Liver (tissue), 9 donors: ENCODE data around the gene TMEM115. TPM values are rescaled to one million over a fixed set of nuclear protein-coding genes. Genes with fewer than 3 reads are reported as not detected.

Experiments
- DNase-seq: peaks from one replicate; pipeline ENCODE4 v3.0.0-alpha.2; 2017; ENCODE audit warnings: low spot score
- H3K27ac ChIP-seq, 2 donors: one replicate each; pipeline ENCODE4 v1.7.0; 2013; ENCODE audit warnings: inconsistent platforms in 2 of 2, low read length in 2 of 2, control low read depth in 1 of 2, low read depth in 1 of 2, mild to moderate bottlenecking in 1 of 2
- H3K27me3 ChIP-seq, 4 donors: one replicate each; pipeline versions ENCODE4 v1.6.1 to v1.7.0; 2013; ENCODE audit warnings: low read length in 3 of 4, inconsistent platforms in 1 of 4, mild to moderate bottlenecking in 1 of 4, moderate library complexity in 1 of 4; ENCODE audit not compliant: control insufficient read depth in 4 of 4, insufficient read depth in 4 of 4
- H3K36me3 ChIP-seq, 4 donors: one replicate each; pipeline versions ENCODE4 v1.6.1 to v1.7.0; 2013; ENCODE audit warnings: low read length in 3 of 4, mild to moderate bottlenecking in 3 of 4, low read depth in 1 of 4, moderate library complexity in 1 of 4; ENCODE audit not compliant: control insufficient read depth in 4 of 4, insufficient read depth in 3 of 4
- H3K4me1 ChIP-seq, 4 donors: one replicate each; pipeline versions ENCODE4 v1.6.1 to v1.7.0; 2013; ENCODE audit warnings: low read length in 3 of 4, mild to moderate bottlenecking in 3 of 4, moderate library complexity in 1 of 4; ENCODE audit not compliant: control insufficient read depth in 4 of 4, insufficient read depth in 4 of 4
- H3K4me3 ChIP-seq, 3 donors: one replicate each; pipeline versions ENCODE4 v1.6.1 to v1.7.0; 2013; ENCODE audit warnings: low read length in 3 of 3, control low read depth in 1 of 3, low read depth in 1 of 3, mild to moderate bottlenecking in 1 of 3
- H3K9ac ChIP-seq, 2 donors: one replicate each; pipeline ENCODE4 v1.7.0; 2013; ENCODE audit warnings: low read length in 2 of 2, mild to moderate bottlenecking in 2 of 2, moderate library complexity in 2 of 2, control low read depth in 1 of 2, low read depth in 1 of 2
- H3K9me3 ChIP-seq, 4 donors: one replicate each; pipeline versions ENCODE4 v1.6.1 to v1.7.0; 2013; ENCODE audit warnings: low read length in 3 of 4; ENCODE audit not compliant: control insufficient read depth in 4 of 4
- EGR1 ChIP-seq, 2 donors: IDR thresholded peaks; 2 replicates each; pipeline ENCODE4 v1.6.1; 2016 to 2018; ENCODE audit warnings: antibody characterized with exemption in 2 of 2, low read depth in 2 of 2
- FOXA1 ChIP-seq: IDR thresholded peaks from 2 replicates; pipeline ENCODE4 v1.6.1; 2016; ENCODE audit warnings: antibody characterized with exemption
- FOXA2 ChIP-seq: IDR thresholded peaks from 2 replicates; pipeline ENCODE4 v1.6.1; 2016; ENCODE audit warnings: antibody characterized with exemption
- GABPA ChIP-seq, 2 donors: IDR thresholded peaks in 1 of 2; conservative IDR thresholded peaks in 1 of 2; 2 replicates each; pipeline ENCODE4 v1.6.1; 2016; ENCODE audit warnings: antibody characterized with exemption in 2 of 2, mild to moderate bottlenecking in 1 of 2, moderate library complexity in 1 of 2
- HNF4A ChIP-seq, 2 donors: conservative IDR thresholded peaks; 2 replicates each; pipeline ENCODE4 v1.6.1; 2016; ENCODE audit warnings: antibody characterized with exemption in 2 of 2, mild to moderate bottlenecking in 2 of 2
- HNF4G ChIP-seq: IDR thresholded peaks from 2 replicates; pipeline ENCODE4 v1.6.1; 2016; ENCODE audit warnings: antibody characterized with exemption
- JUND ChIP-seq, 2 donors: IDR thresholded peaks; 2 replicates each; pipeline ENCODE4 v1.6.1; 2016; ENCODE audit warnings: antibody characterized with exemption in 2 of 2
- RAD21 ChIP-seq, 2 donors: IDR thresholded peaks; 2 replicates each; pipeline ENCODE4 v1.6.1; 2016; ENCODE audit warnings: antibody characterized with exemption in 2 of 2, mild to moderate bottlenecking in 2 of 2
- TAF1 ChIP-seq: conservative IDR thresholded peaks from 2 replicates; pipeline ENCODE4 v1.6.1; 2016; ENCODE audit warnings: antibody characterized with exemption, mild to moderate bottlenecking
- WGBS: extraction: QIAGEN DNeasy Blood & Tissue Kit; methylation state at CpG from one replicate; pipeline ENCODE4 v1.1.7; 2013; 5-methylcytosine and 5-hydroxymethylcytosine counted together
- polyA plus RNA-seq, 2 donors: library from polyadenylated mRNA; stranded (reverse) in 1 of 2; unstranded in 1 of 2; fragments of 200-250 nt in 1 of 2; fragments of >200 nt in 1 of 2; fragmentation: Nextera tagmentation in 1 of 2; extraction: Ambion mirVana in 1 of 2; gene quantifications; one replicate each; pipeline versions ENCODE4 v1.2.1 to v1.2.3, GENCODE V29; 2013 to 2015
- total RNA-seq, 2 donors: library from RNA; depleted of rRNA; stranded (reverse); fragments of >200 nt; gene quantifications; one replicate each; pipeline ENCODE4 v1.2.3, GENCODE V29; 2014
- TF ChIP-seq, protein P1 (sequence below): IDR thresholded peaks from 2 replicates; pipeline ENCODE4 v1.6.1; 2016; ENCODE audit warnings: antibody characterized with exemption
- TF ChIP-seq, protein P2 (sequence below): IDR thresholded peaks from 2 replicates; pipeline ENCODE4 v1.6.1; 2016; ENCODE audit warnings: antibody characterized with exemption
- TF ChIP-seq, protein P3 (sequence below): IDR thresholded peaks from 2 replicates; pipeline ENCODE4 v1.6.1; 2016; ENCODE audit warnings: antibody characterized with exemption
- TF ChIP-seq, protein P4 (sequence below): IDR thresholded peaks from 2 replicates; pipeline ENCODE4 v1.6.1; 2016; ENCODE audit warnings: antibody characterized with exemption, mild to moderate bottlenecking
- donor health status: healthy.
- donor health status: healthy.
- donor health status: healthy.
- donor health status: healthy.
- donor health status: healthy.

The TMEM115 gene
- total and polyA plus RNA-seq, 4 donors, result 18.6 to 23.0 (median 19.8) TPM

DNA sequence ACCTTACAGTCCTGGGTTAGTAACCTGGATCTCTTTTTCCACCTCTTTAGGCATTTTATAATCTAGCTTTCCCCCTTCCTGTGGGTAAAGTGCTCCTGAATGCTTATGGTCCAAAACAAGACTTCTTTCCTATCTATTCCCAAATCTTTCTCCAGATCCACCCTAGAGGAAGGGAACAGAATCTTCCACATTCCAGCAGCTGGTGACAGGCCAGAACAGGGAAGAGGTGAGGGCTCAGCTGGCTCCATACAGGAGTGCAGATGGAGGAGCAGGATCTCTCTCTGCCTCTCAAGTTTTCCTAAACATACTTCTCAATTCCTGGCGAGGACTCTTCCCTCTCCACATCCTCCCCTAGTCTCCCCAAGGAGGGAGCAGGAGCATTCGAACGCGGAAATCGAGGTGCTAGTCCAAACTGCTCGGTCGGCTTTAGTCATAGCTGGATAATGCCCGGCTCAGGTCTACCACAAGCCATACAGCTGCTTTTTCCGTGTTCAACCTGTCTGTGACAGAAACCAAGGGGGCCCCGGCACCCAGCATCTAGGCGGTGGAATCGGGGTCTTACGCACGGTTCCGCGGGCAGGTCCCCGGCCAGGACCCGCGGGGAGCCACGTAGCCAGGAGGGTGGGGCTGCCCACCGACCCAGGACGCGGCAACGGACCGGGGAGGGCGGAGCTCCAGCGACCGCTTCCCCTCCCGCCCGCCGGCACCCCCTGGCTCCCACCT lies 22.7 kb downstream of the TMEM115 start:
- peaks cover 8 to 44% (median 20%) of the 10 kb centered on the region in 4 donors for H3K4me1 ChIP-seq
- H3K9me3 ChIP-seq, result no peaks in the 10 kb centered on the region
- DNase-seq, result no peak
- peak overlapping the region; percentile 78 to 93 for H3K9ac ChIP-seq
- H3K27ac ChIP-seq, result peak overlapping the region; percentile 92 to 99
- H3K36me3 ChIP-seq, result peaks cover under 1 to 6% (median 4%) of the 10 kb centered on the region in 4 donors
- TF ChIP-seq JUND (IDR thresholded peaks at IDR 0.05), result no peak
- TF ChIP-seq GABPA (IDR thresholded peaks at IDR 0.05 in 1 of 2, conservative IDR thresholded peaks at IDR 0.05 in 1 of 2), result no peak
- no peak for TF ChIP-seq FOXA2
- under 1% methylated on average over 31 of the region's 31 CpGs for WGBS
- peak overlapping the region; percentile 70 to 94 (median 70) for H3K4me3 ChIP-seq
- H3K27me3 ChIP-seq, result no peaks in the 10 kb centered on the region

DNA sequence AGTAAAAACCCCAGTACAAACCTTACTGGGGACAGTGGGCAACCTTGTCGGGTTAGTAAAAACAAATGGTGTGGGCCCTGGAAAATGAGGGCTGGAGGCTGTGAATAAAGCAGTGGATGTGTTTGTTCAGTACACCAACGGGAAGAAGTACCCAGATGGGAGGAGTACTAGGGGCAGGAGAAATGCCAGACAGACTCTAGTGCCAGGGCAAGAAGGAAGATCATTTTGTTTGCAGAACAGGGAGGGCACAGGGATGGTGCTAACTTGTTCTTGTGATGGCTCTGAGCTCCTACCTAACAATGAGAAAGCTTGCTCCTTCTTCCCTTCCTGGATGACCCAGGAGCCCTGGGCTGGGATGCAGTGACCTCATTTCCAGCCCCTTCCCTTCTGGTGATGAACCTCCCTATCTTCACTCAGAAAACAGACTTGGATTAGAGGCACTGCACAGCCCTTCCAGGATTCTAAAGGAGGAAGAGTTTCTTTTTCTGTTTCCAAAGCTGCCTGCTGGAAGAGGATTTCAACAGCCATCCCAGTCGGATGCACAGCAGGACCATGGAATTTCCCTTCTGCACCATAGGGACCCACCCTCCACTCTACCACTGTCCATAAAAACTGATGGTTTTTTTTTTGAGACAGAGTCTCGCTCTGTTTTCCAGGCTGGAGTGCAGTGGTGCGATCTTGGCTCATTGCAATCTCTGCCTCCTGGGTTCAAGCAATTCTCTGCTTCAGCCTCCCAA lies 24.8 kb downstream of the TMEM115 start:
- Histone ChIP-seq H3K9me3 (no peaks in the 10 kb centered on the region), H3K27me3 (no peaks in the 10 kb centered on the region), H3K9ac (peak overlapping the region in 1 of 2 donors; percentile 24), H3K4me3 (no peak overlapping the region), H3K27ac (peak overlapping the region; percentile 40 to 56), H3K36me3 (peaks cover 4 to 27% (median 16%) of the 10 kb centered on the region in 4 donors), H3K4me1 (peaks cover 6 to 39% (median 20%) of the 10 kb centered on the region in 4 donors)
- WGBS, result 67% methylated on average over 5 of the region's 5 CpGs
- no peak for DNase-seq
- TF ChIP-seq HNF4G (no peak), RAD21 (IDR thresholded peaks at IDR 0.05) (no peak), JUND (IDR thresholded peaks at IDR 0.05) (no peak), GABPA (IDR thresholded peaks at IDR 0.05 in 1 of 2, conservative IDR thresholded peaks at IDR 0.05 in 1 of 2) (no peak), EGR1 (IDR thresholded peaks at IDR 0.05; ENCODE audit: low read depth in 2 of 2) (no peak), FOXA1 (no peak), TAF1 (no peak), HNF4A (conservative IDR thresholded peaks at IDR 0.05) (no peak)
- TF ChIP-seq, protein P1, sequence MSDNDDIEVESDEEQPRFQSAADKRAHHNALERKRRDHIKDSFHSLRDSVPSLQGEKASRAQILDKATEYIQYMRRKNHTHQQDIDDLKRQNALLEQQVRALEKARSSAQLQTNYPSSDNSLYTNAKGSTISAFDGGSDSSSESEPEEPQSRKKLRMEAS, result no peak
- TF ChIP-seq, protein P2, sequence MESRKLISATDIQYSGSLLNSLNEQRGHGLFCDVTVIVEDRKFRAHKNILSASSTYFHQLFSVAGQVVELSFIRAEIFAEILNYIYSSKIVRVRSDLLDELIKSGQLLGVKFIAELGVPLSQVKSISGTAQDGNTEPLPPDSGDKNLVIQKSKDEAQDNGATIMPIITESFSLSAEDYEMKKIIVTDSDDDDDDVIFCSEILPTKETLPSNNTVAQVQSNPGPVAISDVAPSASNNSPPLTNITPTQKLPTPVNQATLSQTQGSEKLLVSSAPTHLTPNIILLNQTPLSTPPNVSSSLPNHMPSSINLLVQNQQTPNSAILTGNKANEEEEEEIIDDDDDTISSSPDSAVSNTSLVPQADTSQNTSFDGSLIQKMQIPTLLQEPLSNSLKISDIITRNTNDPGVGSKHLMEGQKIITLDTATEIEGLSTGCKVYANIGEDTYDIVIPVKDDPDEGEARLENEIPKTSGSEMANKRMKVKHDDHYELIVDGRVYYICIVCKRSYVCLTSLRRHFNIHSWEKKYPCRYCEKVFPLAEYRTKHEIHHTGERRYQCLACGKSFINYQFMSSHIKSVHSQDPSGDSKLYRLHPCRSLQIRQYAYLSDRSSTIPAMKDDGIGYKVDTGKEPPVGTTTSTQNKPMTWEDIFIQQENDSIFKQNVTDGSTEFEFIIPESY, result no peak
- TF ChIP-seq, protein P3, sequence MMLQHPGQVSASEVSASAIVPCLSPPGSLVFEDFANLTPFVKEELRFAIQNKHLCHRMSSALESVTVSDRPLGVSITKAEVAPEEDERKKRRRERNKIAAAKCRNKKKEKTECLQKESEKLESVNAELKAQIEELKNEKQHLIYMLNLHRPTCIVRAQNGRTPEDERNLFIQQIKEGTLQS, result no peak
- TF ChIP-seq, protein P4, sequence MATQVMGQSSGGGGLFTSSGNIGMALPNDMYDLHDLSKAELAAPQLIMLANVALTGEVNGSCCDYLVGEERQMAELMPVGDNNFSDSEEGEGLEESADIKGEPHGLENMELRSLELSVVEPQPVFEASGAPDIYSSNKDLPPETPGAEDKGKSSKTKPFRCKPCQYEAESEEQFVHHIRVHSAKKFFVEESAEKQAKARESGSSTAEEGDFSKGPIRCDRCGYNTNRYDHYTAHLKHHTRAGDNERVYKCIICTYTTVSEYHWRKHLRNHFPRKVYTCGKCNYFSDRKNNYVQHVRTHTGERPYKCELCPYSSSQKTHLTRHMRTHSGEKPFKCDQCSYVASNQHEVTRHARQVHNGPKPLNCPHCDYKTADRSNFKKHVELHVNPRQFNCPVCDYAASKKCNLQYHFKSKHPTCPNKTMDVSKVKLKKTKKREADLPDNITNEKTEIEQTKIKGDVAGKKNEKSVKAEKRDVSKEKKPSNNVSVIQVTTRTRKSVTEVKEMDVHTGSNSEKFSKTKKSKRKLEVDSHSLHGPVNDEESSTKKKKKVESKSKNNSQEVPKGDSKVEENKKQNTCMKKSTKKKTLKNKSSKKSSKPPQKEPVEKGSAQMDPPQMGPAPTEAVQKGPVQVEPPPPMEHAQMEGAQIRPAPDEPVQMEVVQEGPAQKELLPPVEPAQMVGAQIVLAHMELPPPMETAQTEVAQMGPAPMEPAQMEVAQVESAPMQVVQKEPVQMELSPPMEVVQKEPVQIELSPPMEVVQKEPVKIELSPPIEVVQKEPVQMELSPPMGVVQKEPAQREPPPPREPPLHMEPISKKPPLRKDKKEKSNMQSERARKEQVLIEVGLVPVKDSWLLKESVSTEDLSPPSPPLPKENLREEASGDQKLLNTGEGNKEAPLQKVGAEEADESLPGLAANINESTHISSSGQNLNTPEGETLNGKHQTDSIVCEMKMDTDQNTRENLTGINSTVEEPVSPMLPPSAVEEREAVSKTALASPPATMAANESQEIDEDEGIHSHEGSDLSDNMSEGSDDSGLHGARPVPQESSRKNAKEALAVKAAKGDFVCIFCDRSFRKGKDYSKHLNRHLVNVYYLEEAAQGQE, result no peak
